CD4-positive, alpha-beta T cell (primary cell): ENCODE results near the gene C1QTNF8. TPM values are rescaled to one million over a fixed set of nuclear protein-coding genes. Genes with fewer than 3 reads are reported as not detected.

Source experiments
- ATAC-seq: fragments of 200-7000 bp; cut with Tn5 transposase; one replicate; pipeline ENCODE4 v1.10.0; 2022; ENCODE audit warnings: mild to moderate bottlenecking; ENCODE audit not compliant: poor library complexity
- CTCF ChIA-PET: fragments of 350-600 bp; sonication (Branson Sonifier 250); formaldehyde crosslinking; loops from one replicate; lab custom pipeline; 2021; ENCODE audit warnings: antibody characterized with exemption, inconsistent platforms; lab: Charles Lee
- POLR2A ChIA-PET: fragments of 350-600 bp; sonication (Branson Sonifier 250); formaldehyde crosslinking; loops from one replicate; lab custom pipeline; 2021; ENCODE audit warnings: antibody characterized with exemption, inconsistent platforms; lab: Charles Lee
- DNase-seq, 14 experiments: peaks; one replicate each; pipeline ENCODE4 v3.0.0-alpha.2; 2013 to 2020; ENCODE audit warnings: mixed read lengths in 2 of 14
- H3K27ac ChIP-seq, 2 donors: one replicate each; pipeline versions ENCODE4 v1.5.1 to v1.7.0; 2013; ENCODE audit warnings: low read length in 2 of 2, low read depth in 1 of 2, mild to moderate bottlenecking in 1 of 2
- H3K27me3 ChIP-seq, 2 experiments: 1 replicate in 1 of 2; 2 replicates in 1 of 2; pipeline versions ENCODE4 v1.6.1 to v1.7.0; 2013; ENCODE audit warnings: low read length in 2 of 2, control low read depth in 1 of 2, mild to moderate bottlenecking in 1 of 2, moderate library complexity in 1 of 2; ENCODE audit not compliant: insufficient read depth in 2 of 2, control insufficient read depth in 1 of 2
- H3K36me3 ChIP-seq: one replicate; pipeline ENCODE4 v1.6.1; 2013; ENCODE audit warnings: low read length, control low read depth; ENCODE audit not compliant: insufficient read depth
- H3K4me1 ChIP-seq: one replicate; pipeline ENCODE4 v1.6.1; 2013; ENCODE audit warnings: low read length, control low read depth; ENCODE audit not compliant: insufficient read depth
- H3K4me3 ChIP-seq: one replicate; pipeline ENCODE4 v1.5.1; 2013; ENCODE audit warnings: mild to moderate bottlenecking, low read length, moderate library complexity
- H3K9me3 ChIP-seq, 2 experiments: 1 replicate in 1 of 2; 2 replicates in 1 of 2; pipeline versions ENCODE4 v1.6.1 to v1.7.0; 2013; ENCODE audit warnings: low read length in 2 of 2, mild to moderate bottlenecking in 2 of 2, control low read depth in 1 of 2, moderate library complexity in 1 of 2; ENCODE audit not compliant: control insufficient read depth in 1 of 2, insufficient read depth in 1 of 2
- H3K27ac Mint-ChIP-seq: one replicate; pipeline ENCODE4 v1.8.0; 2020; ENCODE audit warnings: mixed read lengths
- H3K27me3 Mint-ChIP-seq: one replicate; pipeline ENCODE4 v1.8.0; 2021; ENCODE audit warnings: mixed read lengths
- H3K36me3 Mint-ChIP-seq: one replicate; pipeline ENCODE4 v1.8.0; 2021; ENCODE audit warnings: low read depth, mixed read lengths
- H3K4me1 Mint-ChIP-seq: one replicate; pipeline ENCODE4 v1.8.0; 2021; ENCODE audit warnings: low read depth, mixed read lengths
- H3K4me3 Mint-ChIP-seq: one replicate; pipeline ENCODE4 v1.8.0; 2020; ENCODE audit warnings: mild to moderate bottlenecking, mixed read lengths
- H3K9me3 Mint-ChIP-seq: one replicate; pipeline ENCODE4 v1.8.0; 2020; ENCODE audit warnings: mixed read lengths
- intact Hi-C, 2 experiments: fragments of 100-400 bp; cut with DNase I in 1 of 2; cut with micrococcal nuclease in 1 of 2; formaldehyde crosslinking; loops; one replicate each; pipeline versions ENCODE4 v1.15.1 to v1.9.0; 2023 to 2025; cut with DNase I, micrococcal nuclease
- total RNA-seq, 174 experiments: library from RNA in 2 of 174; stranded (reverse) in 2 of 174; gene quantifications; one replicate each; pipeline ENCODE4 v1.2.3 and lab custom pipeline; 2021 to 2026
- TF ChIP-seq, protein P1 (sequence below): fragments of 200-600 bp; IDR thresholded peaks from one replicate; pipeline ENCODE4 v1.8.0; 2022; ENCODE audit warnings: antibody characterized with exemption, mild to moderate bottlenecking

C1QTNF8 gene
- total RNA-seq, 2 experiments from 2014 or later: not detected

DNA sequence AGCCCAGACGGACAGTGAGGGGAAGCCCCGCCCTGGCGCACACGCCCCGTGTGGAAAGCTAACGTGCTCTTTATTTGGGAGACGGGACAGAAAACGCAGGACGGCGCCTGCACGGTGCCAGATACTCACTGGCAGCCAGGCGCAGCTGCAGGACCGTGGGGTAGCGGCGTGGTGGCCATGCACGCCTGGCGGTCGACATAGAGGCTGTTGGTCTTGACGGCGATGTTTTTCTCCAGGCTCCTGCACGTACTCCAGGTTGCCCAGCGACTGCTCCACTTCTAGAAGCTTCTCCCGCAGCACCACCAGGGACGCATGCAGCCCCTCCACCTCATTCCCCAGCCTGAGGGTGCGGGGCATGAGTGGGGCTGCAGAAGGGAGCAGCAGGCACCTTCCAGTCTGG, 5.1 kb upstream of the C1QTNF8 start:
- Mint-ChIP-seq H3K27ac (no peak overlapping the region), H3K4me1 (no peaks in the 10 kb centered on the region), H3K9me3 (no peaks in the 10 kb centered on the region), H3K27me3 (peaks cover 5% of the 10 kb centered on the region), H3K36me3 (no peaks in the 10 kb centered on the region), H3K4me3 (no peak overlapping the region)
- Histone ChIP-seq H3K9me3 (peaks cover 0 to 21% of the 10 kb centered on the region in 2 experiments), H3K36me3 (no peaks in the 10 kb centered on the region), H3K4me3 (no peak overlapping the region), H3K27me3 (peaks cover 18 to 29% of the 10 kb centered on the region in 2 experiments), H3K4me1 (peaks cover 9% of the 10 kb centered on the region), H3K27ac (no peak overlapping the region)
- POLR2A ChIA-PET: no interaction called here
- CTCF ChIA-PET: no interaction called here
- ATAC-seq (no peak), DNase-seq (no peak)
- TF ChIP-seq, protein P1, sequence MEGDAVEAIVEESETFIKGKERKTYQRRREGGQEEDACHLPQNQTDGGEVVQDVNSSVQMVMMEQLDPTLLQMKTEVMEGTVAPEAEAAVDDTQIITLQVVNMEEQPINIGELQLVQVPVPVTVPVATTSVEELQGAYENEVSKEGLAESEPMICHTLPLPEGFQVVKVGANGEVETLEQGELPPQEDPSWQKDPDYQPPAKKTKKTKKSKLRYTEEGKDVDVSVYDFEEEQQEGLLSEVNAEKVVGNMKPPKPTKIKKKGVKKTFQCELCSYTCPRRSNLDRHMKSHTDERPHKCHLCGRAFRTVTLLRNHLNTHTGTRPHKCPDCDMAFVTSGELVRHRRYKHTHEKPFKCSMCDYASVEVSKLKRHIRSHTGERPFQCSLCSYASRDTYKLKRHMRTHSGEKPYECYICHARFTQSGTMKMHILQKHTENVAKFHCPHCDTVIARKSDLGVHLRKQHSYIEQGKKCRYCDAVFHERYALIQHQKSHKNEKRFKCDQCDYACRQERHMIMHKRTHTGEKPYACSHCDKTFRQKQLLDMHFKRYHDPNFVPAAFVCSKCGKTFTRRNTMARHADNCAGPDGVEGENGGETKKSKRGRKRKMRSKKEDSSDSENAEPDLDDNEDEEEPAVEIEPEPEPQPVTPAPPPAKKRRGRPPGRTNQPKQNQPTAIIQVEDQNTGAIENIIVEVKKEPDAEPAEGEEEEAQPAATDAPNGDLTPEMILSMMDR: no peak
- intact Hi-C loops: no loop called here

DNA sequence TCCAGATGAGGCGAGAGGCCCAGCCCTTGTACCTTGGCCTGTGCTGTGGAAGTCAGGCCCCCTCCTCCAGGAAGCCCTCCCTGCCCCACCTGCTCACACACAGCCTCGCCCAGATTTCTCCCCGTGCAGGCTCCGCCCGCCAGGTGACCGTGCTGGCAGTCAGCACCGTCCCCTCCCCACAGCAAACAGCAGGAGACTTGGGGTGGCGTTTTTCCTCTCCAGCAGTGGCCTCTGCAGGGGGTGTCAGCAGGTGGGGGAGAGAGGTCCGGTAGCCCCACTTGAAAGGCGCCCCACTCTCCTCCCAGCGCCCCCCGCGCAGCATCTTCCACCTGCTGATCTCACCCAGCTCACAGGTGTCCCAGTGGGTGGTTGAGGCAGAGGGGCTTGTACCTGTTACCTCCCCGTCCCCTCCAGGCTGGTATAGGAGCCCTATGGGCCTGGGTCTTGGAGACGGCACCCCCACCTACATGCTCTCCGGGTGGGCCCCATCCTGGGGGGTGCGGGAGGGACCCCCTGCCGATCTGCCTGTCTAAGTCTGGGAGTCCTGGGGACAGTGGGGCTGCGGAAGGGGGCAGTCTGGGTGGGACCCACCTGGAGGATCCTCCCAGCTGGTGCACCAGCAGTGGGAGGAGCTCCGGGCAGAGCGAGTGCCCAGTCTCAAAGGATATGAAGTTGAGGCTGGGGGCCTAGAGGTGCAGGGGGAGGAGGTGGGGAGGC, 4.2 kb upstream of the C1QTNF8 start:
- CTCF ChIA-PET: no interaction called here
- TF ChIP-seq, protein P1: no peak
- intact Hi-C loops: no loop called here
- H3K27me3 ChIP-seq: peaks cover 17 to 21% of the 10 kb centered on the region in 2 experiments
- ATAC-seq: no peak
- POLR2A ChIA-PET: no interaction called here
- Mint-ChIP-seq H3K4me1 (no peaks in the 10 kb centered on the region), H3K9me3 (no peaks in the 10 kb centered on the region), H3K36me3 (no peaks in the 10 kb centered on the region), H3K27ac (no peak overlapping the region), H3K27me3 (peaks cover 5% of the 10 kb centered on the region), H3K4me3 (no peak overlapping the region)
- DNase-seq: no peak
- peaks cover 0 to 21% of the 10 kb centered on the region in 2 experiments for H3K9me3 ChIP-seq
- H3K36me3 ChIP-seq: no peaks in the 10 kb centered on the region
- no peak overlapping the region for H3K27ac ChIP-seq
- no peak overlapping the region for H3K4me3 ChIP-seq
- H3K4me1 ChIP-seq: peaks cover 9% of the 10 kb centered on the region

DNA sequence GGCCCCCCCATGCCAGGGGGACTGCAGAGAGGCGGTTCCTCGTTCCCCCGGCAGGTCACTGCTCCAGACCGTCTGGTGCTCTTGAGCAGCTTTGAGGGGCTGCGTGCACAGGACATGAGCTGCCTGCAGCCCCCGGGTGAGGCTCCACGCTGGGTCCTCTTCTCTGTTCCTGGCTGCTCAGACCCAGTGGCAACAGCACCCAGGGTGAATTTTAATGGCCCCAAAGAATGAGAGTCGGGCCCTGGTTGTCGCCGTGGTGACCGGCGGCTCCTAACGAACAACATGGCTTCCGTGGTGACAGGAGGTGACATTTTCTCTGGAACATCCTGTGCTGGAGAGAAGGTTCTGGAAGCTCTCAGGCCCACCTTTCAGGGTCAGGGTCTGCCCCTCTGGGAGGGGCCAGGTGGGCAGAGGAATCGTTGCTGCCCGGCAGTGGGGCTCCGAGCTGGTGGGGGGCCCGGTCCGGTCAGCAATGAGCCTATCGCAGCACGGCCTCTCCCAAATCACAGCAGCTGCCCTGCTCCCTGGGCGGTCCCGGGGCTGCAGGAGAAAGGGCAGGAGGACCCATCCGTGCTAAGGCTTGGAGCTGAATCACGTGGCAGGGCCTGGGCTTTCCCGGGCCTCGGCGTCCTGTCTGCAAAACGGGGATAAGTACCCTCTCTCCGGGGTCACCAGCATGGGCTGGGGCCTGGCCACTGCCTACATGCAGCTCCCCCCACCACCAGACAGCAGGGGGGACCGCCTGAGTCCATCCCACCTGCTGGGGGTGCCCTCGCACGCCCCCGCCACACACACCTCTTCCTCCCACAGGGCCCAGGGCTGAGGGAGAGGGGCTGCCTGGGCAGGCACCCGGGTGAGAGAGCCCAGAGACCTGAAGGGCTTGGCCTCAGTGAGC, 3.4 kb upstream of the C1QTNF8 start:
- H3K36me3 Mint-ChIP-seq: no peaks in the 10 kb centered on the region
- H3K27ac Mint-ChIP-seq: no peak overlapping the region
- DNase-seq (no peak), ATAC-seq (no peak)
- Histone ChIP-seq H3K4me1 (peaks cover 9% of the 10 kb centered on the region), H3K36me3 (no peaks in the 10 kb centered on the region), H3K9me3 (peaks cover 0 to 13% of the 10 kb centered on the region in 2 experiments), H3K4me3 (no peak overlapping the region), H3K27me3 (peaks cover 9 to 15% of the 10 kb centered on the region in 2 experiments), H3K27ac (no peak overlapping the region)
- H3K4me3 Mint-ChIP-seq: no peak overlapping the region
- TF ChIP-seq, protein P1: no peak
- H3K4me1 Mint-ChIP-seq: no peaks in the 10 kb centered on the region
- intact Hi-C loops: no loop called here
- no peaks in the 10 kb centered on the region for H3K9me3 Mint-ChIP-seq
- H3K27me3 Mint-ChIP-seq: peaks cover 5% of the 10 kb centered on the region
- CTCF ChIA-PET: no interaction called here
- POLR2A ChIA-PET: no interaction called here
